IPS-15b (cell line): ENCODE results near the gene KRT15.

Source experiments
- H3K27me3 ChIP-seq: one replicate; pipeline ENCODE4 v1.6.1; 2013; ENCODE audit warnings: low read length; ENCODE audit not compliant: control insufficient read depth, insufficient read depth
- H3K36me3 ChIP-seq: one replicate; pipeline ENCODE4 v1.6.1; 2013; ENCODE audit warnings: low read length; ENCODE audit not compliant: control insufficient read depth, insufficient read depth
- H3K4me1 ChIP-seq: one replicate; pipeline ENCODE4 v1.6.1; 2013; ENCODE audit warnings: mild to moderate bottlenecking, low read length; ENCODE audit not compliant: control insufficient read depth, insufficient read depth
- H3K4me3 ChIP-seq: one replicate; pipeline ENCODE4 v1.5.1; 2013; ENCODE audit warnings: low read depth, low read length
- H3K9ac ChIP-seq: one replicate; pipeline ENCODE4 v1.6.1; 2013; ENCODE audit warnings: low read depth, mild to moderate bottlenecking, low read length
- H3K9me3 ChIP-seq: one replicate; pipeline ENCODE4 v1.6.1; 2013; ENCODE audit warnings: mild to moderate bottlenecking, low read length; ENCODE audit not compliant: control insufficient read depth, insufficient read depth

The KRT15 gene

DNA sequence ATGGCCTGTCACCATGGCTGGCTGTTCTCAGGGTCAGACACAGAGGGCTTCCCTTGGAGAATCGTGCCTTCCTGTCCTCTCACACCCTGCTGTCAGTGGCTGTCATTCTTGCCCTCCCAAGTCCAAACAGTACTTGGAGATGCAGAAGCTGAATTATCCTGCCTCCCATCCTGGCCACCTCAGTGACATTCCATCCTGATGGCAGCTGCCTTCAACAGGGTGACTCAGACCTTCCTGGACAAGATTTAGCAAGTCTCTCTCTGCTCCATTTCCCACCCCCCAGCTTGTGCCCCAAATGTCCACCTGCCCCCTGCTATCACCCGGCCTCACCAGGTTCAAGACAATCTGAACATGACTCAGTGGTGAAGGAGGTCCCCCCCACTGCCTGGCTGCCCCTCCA lies 24.2 kb downstream of the KRT15 start:
- H3K36me3 ChIP-seq, result no peaks in the 10 kb centered on the region
- H3K27me3 ChIP-seq, result peaks cover 5% of the 10 kb centered on the region
- no peak overlapping the region for H3K9ac ChIP-seq
- peaks cover 2% of the 10 kb centered on the region for H3K4me1 ChIP-seq
- no peaks in the 10 kb centered on the region for H3K9me3 ChIP-seq
- H3K4me3 ChIP-seq, result no peak overlapping the region

DNA sequence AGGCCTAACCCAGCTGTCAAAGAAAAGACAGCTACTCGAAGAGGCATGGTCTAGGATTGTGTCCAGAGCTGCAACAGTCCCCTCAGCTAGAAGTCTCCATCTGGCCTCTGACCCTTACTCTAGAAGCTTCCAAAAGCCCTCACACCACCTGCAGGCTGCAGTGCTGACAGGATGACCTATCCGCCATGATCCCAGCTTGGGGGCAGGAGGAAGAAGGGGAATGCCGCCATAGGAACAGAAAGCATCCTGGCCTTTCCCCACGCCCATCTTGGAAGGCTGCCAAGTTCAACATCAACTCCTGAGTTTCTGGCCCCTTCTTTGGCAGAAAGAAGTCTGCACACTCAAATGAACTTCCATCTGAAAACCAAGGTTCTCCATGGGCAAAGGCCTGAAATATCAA lies 25.9 kb downstream of the KRT15 start:
- no peak overlapping the region for H3K9ac ChIP-seq
- no peak overlapping the region for H3K4me3 ChIP-seq
- H3K36me3 ChIP-seq, result no peaks in the 10 kb centered on the region
- no peaks in the 10 kb centered on the region for H3K27me3 ChIP-seq
- H3K4me1 ChIP-seq, result no peaks in the 10 kb centered on the region
- H3K9me3 ChIP-seq, result no peaks in the 10 kb centered on the region

GRCh38 chr17:41492351-41492750 lies 26.3 kb downstream of the KRT15 start:
- Histone ChIP-seq H3K36me3 (no peaks in the 10 kb centered on the region), H3K27me3 (no peaks in the 10 kb centered on the region), H3K4me1 (no peaks in the 10 kb centered on the region), H3K9me3 (no peaks in the 10 kb centered on the region), H3K4me3 (no peak overlapping the region), H3K9ac (no peak overlapping the region)

GRCh38 chr17:41491476-41491875 lies 27.2 kb downstream of the KRT15 start:
- peaks cover 3% of the 10 kb centered on the region for H3K27me3 ChIP-seq
- no peak overlapping the region for H3K4me3 ChIP-seq
- no peak overlapping the region for H3K9ac ChIP-seq
- H3K4me1 ChIP-seq, result no peaks in the 10 kb centered on the region
- no peaks in the 10 kb centered on the region for H3K9me3 ChIP-seq
- H3K36me3 ChIP-seq, result no peaks in the 10 kb centered on the region

DNA sequence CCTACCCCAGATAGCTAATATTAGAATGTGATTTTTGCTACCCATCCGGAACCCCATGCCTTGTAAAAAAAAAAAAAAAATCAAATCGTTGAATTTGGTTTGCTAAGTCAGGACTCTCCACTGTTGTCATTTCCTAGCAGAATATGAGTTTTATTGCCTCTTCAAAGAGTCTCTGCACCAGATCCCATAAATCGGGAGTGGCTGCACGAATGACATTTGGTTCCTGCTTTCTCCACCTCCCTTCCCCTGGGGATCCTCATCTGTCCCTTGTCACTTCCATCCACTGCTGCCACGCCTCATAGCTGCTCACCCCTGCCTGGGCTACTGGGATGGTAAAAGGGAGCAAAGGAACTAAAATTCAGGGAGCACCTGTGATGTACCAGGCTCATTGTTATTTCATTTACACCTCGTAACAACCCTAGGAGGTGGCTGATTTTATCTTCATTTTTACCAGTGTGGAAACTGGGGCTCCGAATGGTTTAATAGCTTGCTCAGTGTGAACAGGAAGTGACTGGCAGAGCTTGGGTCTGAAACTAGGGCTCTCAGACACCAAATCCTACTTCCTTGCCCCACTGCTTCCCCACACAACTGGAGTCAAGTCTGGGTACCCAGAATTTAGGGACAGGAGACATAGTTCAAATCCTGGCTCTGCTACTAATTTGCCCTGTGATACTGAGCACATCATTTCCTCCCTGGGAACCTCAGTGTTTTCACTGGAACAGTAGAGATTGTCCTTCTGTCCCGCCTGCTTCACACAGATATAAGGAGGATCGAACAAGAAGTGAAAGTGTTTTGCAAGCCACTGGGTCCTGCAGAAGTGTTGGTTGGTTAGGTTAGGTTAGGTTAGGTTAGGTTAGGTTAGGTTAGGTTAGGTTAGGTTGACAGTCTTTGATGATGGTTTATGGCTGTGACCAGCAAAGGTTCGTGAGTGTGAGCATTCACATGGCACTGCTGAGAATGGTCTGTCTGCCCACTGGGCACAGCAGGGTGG lies 28.4 kb downstream of the KRT15 start:
- no peaks in the 10 kb centered on the region for H3K36me3 ChIP-seq
- peaks cover 5% of the 10 kb centered on the region for H3K27me3 ChIP-seq
- H3K9ac ChIP-seq, result no peak overlapping the region
- H3K9me3 ChIP-seq, result no peaks in the 10 kb centered on the region
- no peak overlapping the region for H3K4me3 ChIP-seq
- no peaks in the 10 kb centered on the region for H3K4me1 ChIP-seq

DNA sequence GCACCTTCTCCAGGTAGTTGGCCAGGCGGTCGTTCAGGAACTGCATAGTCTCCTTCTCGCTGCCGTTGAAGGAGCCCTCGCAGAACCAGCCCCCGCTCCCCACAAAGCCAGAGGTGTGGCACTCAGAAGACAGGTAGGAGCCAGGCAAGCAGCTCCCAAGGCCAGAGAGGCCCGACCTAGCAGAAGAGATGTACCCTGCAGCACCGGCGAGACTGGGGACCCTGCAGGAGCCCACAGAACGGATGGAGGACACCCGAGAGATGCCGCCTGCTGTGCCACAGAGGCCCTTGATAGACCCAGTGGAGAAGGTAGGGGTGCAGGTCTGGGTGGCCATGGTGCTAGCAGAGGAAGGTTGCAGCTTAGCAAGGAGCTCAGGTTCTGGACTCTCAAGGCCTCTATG lies 29.2 kb downstream of the KRT15 start, which contains the start of gene KRT36:
KRT36 (minus strand) TSS at position 380 of the 400 bp plus-strand sequence; CDS start at position 334, 46 bp downstream.
- Histone ChIP-seq H3K27me3 (peaks cover 5% of the 10 kb centered on the region), H3K4me3 (no peak within 1 kb of the TSS), H3K9ac (no peak within 1 kb of the TSS), H3K9me3 (no peaks in the 10 kb centered on the region), H3K36me3 (no peaks in the 10 kb centered on the region), H3K4me1 (no peaks in the 10 kb centered on the region)

GRCh38 chr17:41486809-41487530 lies 31.7 kb downstream of the KRT15 start:
- Histone ChIP-seq H3K9me3 (no peaks in the 10 kb centered on the region), H3K4me1 (no peaks in the 10 kb centered on the region), H3K9ac (no peak overlapping the region), H3K27me3 (peaks cover 5% of the 10 kb centered on the region), H3K4me3 (no peak overlapping the region), H3K36me3 (no peaks in the 10 kb centered on the region)

- Histone ChIP-seq H3K9ac (no peak overlapping the region), H3K36me3 (no peaks in the 10 kb centered on the region), H3K4me1 (no peaks in the 10 kb centered on the region), H3K4me3 (no peak overlapping the region), H3K9me3 (no peaks in the 10 kb centered on the region), H3K27me3 (peaks cover 5% of the 10 kb centered on the region)
Observed at GRCh38 chr17:41486316-41486715, 32.4 kb downstream of the KRT15 start.

- H3K27me3 ChIP-seq, result peaks cover 5% of the 10 kb centered on the region
- H3K36me3 ChIP-seq, result no peaks in the 10 kb centered on the region
- H3K4me1 ChIP-seq, result no peaks in the 10 kb centered on the region
- no peak overlapping the region for H3K9ac ChIP-seq
- H3K9me3 ChIP-seq, result no peaks in the 10 kb centered on the region
- H3K4me3 ChIP-seq, result no peak overlapping the region
Observed at GRCh38 chr17:41484920-41485904, 33.5 kb downstream of the KRT15 start.

- H3K27me3 ChIP-seq, result peaks cover 5% of the 10 kb centered on the region
- no peaks in the 10 kb centered on the region for H3K4me1 ChIP-seq
- no peaks in the 10 kb centered on the region for H3K9me3 ChIP-seq
- no peak overlapping the region for H3K9ac ChIP-seq
- H3K36me3 ChIP-seq, result no peaks in the 10 kb centered on the region
- H3K4me3 ChIP-seq, result no peak overlapping the region
Observed at GRCh38 chr17:41483991-41484826, 34.5 kb downstream of the KRT15 start.
